Measurements from ENCODE around the gene TBL3.

GRCh38 chr16:2006317-2006716 is 34.5 kb downstream of the TBL3 start:
- TF ChIP-seq CTCF (IDR thresholded peaks at IDR 0.05) (no peak), POLR2A (IDR thresholded peaks at IDR 0.05) (no peak), EP300 (IDR thresholded peaks at IDR 0.05) (no peak)

Data from ovary (tissue), 3 donors.